Measurements from ENCODE around the gene COPS6.

Gene COPS6

DNA sequence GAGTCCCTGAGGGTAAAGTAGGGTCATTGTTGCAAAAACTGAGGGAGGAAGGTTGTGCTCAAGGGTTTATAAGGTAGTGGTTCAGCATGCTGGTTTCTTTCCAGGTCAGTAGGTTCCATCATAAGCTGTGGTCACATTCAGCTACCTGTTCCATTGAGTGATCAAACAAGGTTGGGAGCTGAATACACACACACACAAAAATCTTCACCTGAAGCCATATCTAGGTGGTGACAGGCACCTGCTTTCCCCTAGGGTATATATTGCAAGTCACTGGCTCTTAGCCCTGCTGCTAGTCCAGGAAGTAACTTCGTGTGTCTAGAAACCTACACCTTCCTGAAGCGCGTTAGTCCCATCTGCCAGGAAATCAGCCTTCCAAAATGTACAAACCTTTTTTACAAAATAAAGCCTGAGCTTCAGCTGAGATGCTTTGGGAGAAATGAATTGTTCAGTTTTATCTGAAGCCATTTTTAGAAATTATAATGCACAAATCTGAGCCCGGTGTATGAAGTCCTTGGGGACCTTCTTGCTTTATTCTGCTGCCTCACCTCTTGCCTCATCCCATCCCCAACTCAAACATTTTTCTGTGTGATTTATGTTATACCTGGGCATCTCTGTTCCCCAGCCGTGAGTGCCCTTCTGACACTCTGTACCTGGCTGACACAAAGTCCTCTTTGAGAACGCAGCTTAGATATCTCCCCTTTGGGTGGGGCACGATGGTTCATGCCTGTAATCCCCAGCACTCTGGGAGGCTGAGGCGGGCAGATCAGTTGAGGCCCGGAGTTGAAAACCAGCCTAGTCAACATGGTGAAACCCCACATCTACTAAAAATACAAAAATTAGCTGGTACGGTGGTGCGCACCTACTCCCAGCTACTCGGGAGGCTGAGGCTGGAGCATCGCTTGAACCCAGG, 49.3 kb downstream of the COPS6 start:
- Histone ChIP-seq H3K9me3 (ENCODE audit: control insufficient read depth, insufficient read depth, low read length) (no peaks in the 10 kb centered on the region), H3K4me3 (ENCODE audit: low read depth, low read length) (no peak overlapping the region), H3K27me3 (ENCODE audit: control insufficient read depth, insufficient read depth, low read length) (no peaks in the 10 kb centered on the region), H3K9ac (ENCODE audit: low read depth, low read length) (no peak overlapping the region), H3K4me1 (ENCODE audit: control insufficient read depth, insufficient read depth, low read length) (no peaks in the 10 kb centered on the region), H3K36me3 (ENCODE audit: control insufficient read depth, insufficient read depth, low read length) (no peaks in the 10 kb centered on the region)

DNA sequence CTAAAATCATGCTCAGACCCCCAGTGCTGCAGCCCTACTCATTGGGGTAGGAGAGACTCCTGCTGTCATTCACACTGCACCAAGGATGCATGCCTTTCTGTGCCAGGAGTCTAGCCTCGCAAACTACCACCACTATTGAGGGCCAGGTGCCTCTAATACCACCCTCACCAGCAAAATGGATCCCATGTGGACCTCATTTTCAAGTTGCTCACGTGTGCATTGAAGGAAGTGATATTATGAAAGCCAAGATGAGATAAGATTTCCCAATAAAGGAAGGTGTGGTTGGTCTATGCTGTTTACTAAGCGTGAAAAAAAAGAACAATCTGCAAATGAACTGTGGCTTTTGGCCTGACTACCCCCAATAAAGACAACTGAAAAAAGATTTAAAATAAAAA, 52.8 kb downstream of the COPS6 start:
- H3K4me1 ChIP-seq (ENCODE audit: control insufficient read depth, insufficient read depth, low read length), result no peaks in the 10 kb centered on the region
- no peak overlapping the region for H3K9ac ChIP-seq (ENCODE audit: low read depth, low read length)
- no peaks in the 10 kb centered on the region for H3K27me3 ChIP-seq (ENCODE audit: control insufficient read depth, insufficient read depth, low read length)
- no peaks in the 10 kb centered on the region for H3K9me3 ChIP-seq (ENCODE audit: control insufficient read depth, insufficient read depth, low read length)
- H3K4me3 ChIP-seq (ENCODE audit: low read depth, low read length), result no peak overlapping the region
- H3K36me3 ChIP-seq (ENCODE audit: control insufficient read depth, insufficient read depth, low read length), result no peaks in the 10 kb centered on the region

All from iPS-15b (cell line).